AG09309 (cell line): ENCODE data around the gene EIF4E2.

Source experiments
- DNase-seq: peaks from one replicate; pipeline ENCODE4 v3.0.0-alpha.2; 2010; ENCODE audit warnings: low read depth
- H3K4me3 ChIP-seq: 2 replicates; pipeline ENCODE4 v1.5.1; 2011; ENCODE audit warnings: mild to moderate bottlenecking, low read depth, low read length, moderate library complexity; ENCODE audit not compliant: control insufficient read depth
- TF ChIP-seq, protein P1 (sequence below): IDR thresholded peaks from 2 replicates; pipeline ENCODE4 v1.5.1; 2011; ENCODE audit warnings: mild to moderate bottlenecking, low read depth, low read length, inconsistent platforms; ENCODE audit not compliant: insufficient read depth, control insufficient read depth; ENCODE audit errors: missing control alignments

The EIF4E2 gene

GRCh38 chr2:232525791-232526371 is 24.6 kb upstream of the EIF4E2 start, which contains the start of gene CHRND:
Gene CHRND (plus strand): TSS chr2:232526160. CDS start chr2:232526216, 56 bp downstream.
- TF ChIP-seq, protein P1, sequence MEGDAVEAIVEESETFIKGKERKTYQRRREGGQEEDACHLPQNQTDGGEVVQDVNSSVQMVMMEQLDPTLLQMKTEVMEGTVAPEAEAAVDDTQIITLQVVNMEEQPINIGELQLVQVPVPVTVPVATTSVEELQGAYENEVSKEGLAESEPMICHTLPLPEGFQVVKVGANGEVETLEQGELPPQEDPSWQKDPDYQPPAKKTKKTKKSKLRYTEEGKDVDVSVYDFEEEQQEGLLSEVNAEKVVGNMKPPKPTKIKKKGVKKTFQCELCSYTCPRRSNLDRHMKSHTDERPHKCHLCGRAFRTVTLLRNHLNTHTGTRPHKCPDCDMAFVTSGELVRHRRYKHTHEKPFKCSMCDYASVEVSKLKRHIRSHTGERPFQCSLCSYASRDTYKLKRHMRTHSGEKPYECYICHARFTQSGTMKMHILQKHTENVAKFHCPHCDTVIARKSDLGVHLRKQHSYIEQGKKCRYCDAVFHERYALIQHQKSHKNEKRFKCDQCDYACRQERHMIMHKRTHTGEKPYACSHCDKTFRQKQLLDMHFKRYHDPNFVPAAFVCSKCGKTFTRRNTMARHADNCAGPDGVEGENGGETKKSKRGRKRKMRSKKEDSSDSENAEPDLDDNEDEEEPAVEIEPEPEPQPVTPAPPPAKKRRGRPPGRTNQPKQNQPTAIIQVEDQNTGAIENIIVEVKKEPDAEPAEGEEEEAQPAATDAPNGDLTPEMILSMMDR = no peak
- no peak within 1 kb of the TSS for H3K4me3 ChIP-seq
- no peak for DNase-seq

DNA sequence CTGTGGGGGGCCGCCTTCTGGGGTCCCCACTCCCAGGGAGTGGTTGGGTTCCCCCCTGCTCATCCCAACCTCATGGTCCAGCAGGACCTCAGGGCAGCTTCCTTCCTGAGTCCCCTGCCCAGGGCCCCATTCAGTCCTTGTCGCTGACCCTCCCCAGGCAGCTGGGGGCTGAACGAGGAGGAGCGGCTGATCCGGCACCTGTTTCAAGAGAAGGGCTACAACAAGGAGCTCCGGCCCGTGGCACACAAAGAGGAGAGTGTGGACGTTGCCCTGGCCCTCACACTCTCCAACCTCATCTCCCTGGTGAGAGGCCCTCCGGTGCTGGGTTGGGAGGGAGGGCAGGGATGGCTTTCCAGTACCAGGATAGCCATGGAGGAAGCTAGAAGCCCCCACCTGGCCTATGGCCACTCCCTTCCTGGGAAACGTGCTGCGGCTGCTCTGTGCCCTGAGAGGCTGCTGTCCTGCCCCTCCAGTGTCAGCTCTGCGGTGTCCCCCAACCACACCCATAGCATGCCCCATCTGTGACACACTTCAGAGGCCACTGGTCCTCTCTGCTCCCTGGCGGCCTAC is 24.0 kb upstream of the EIF4E2 start:
- DNase-seq = no peak
- TF ChIP-seq, protein P1 = no peak
- no peak overlapping the region for H3K4me3 ChIP-seq

GRCh38 chr2:232527905-232528470 is 22.5 kb upstream of the EIF4E2 start:
- TF ChIP-seq, protein P1 = no peak
- DNase-seq = no peak
- no peak overlapping the region for H3K4me3 ChIP-seq

DNA sequence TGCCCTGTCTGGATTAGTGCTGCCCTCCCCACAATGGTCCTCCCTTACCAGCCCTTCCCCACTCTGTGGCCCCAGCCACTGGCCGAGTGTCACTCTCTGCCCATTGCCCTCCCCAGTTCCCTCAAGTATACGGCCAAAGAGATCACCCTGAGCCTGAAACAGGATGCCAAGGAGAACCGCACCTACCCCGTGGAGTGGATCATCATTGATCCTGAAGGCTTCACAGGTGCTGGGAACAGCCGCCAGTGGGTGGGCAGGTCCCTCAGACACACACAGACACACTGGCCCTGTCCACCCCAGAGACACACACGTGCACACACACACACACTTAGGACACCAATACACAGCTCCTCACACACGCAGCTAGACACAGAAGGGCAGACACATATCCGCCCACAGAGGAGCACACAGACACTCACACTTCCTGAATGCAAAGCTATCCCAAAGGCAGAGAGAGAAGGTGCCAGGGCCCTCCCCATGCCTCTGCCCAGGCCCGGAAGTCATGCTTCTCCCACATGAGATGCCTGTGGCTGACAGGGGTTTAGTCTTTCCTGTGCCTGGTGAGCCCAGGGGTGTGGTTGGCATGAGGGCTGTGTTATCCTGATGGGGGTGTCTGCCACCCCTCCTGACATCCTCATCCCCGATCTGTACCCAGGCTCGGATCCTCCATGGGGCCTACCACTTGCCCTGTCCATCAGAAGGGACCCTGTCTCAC is 21.6 kb upstream of the EIF4E2 start:
- DNase-seq = no peak
- TF ChIP-seq, protein P1 = no peak
- H3K4me3 ChIP-seq = no peak overlapping the region

DNA sequence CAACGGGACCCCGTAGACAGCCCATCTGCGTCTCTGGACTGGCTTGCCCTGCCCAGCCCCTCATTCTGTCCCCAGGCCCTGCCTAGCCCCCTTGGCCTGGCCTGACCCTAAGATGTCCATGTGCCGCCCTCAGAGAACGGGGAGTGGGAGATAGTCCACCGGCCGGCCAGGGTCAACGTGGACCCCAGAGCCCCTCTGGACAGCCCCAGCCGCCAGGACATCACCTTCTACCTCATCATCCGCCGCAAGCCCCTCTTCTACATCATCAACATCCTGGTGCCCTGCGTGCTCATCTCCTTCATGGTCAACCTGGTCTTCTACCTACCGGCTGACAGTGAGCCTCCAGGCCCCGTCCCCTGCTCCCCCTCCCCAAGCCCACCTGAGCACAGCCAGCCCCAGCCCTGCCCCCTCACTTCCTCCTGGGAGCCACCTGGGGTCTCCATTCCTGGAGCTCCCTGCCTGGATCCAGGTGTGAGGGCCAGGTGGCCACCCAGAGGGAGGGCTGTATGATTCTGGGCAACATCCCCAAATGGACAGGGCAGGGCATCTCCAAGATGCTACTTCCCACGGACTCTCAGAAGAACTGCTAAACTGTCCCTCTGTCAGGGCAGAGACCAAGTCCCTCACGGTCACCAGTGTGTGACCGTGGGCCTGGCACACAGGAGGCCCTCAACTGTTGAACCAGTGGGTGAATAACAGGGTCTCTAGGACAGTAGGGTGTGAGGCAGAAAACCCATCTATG is 20.5 kb upstream of the EIF4E2 start:
- no peak overlapping the region for H3K4me3 ChIP-seq
- DNase-seq = no peak
- TF ChIP-seq, protein P1 = no peak

DNA sequence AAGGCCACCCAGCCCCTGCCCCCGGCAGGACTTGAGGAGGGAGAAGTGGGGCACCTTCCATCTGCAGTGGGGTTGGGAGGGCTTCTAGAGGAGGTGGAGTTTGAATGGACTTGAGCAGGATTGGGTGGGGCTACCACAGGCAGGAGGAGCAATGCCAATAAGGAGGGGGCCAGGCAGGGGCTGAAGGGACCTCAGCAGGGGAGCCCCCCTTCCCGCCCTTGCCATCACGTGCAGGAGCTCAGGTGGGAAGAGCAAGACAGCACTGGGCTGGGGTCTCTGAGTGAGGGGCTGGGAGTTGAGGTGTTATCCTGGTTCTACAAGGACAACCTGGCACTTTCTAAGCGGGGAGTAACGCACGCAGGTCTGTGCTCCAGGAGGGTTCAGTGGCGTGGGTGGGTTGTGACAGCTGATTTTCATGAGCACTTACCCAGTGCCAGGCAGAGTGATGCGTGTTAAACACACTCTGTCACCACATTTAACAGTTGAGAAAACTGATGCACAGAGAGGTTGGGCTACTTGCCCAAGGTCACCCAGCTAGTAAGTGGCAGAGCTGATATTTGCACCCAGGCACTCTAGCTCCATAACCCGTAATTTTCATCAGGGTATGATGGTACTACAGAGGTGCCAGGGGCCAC is 19.7 kb upstream of the EIF4E2 start:
- no peak overlapping the region for H3K4me3 ChIP-seq
- DNase-seq = no peak
- TF ChIP-seq, protein P1 = no peak
